Immature natural killer cell (primary cell): ENCODE results near the gene IRAK1. TPM values are rescaled to one million over a fixed set of nuclear protein-coding genes. Genes with fewer than 3 reads are reported as not detected.

ENCODE experiments used
- DNase-seq, 3 donors: peaks; one replicate each; pipeline ENCODE4 v3.0.0; 2022; ENCODE audit warnings: mixed read lengths in 1 of 3
- H3K27ac Mint-ChIP-seq, 6 donors: one replicate each; pipeline ENCODE4 v1.8.0; 2020; ENCODE audit warnings: mixed read lengths in 6 of 6, mild to moderate bottlenecking in 5 of 6, inconsistent platforms in 4 of 6, moderate library complexity in 3 of 6
- H3K27me3 Mint-ChIP-seq, 3 donors: one replicate each; pipeline ENCODE4 v1.8.0; 2020 to 2021; ENCODE audit warnings: low read depth in 3 of 3, mild to moderate bottlenecking in 3 of 3, mixed read lengths in 3 of 3, moderate library complexity in 3 of 3, inconsistent platforms in 1 of 3
- H3K36me3 Mint-ChIP-seq, 3 donors: one replicate each; pipeline ENCODE4 v1.8.0; 2020; ENCODE audit warnings: mixed read lengths in 3 of 3, inconsistent platforms in 2 of 3, mild to moderate bottlenecking in 2 of 3
- H3K4me1 Mint-ChIP-seq, 2 donors: one replicate each; pipeline ENCODE4 v1.8.0; 2020; ENCODE audit warnings: inconsistent platforms in 2 of 2, mild to moderate bottlenecking in 2 of 2, mixed read lengths in 2 of 2, moderate library complexity in 1 of 2
- H3K4me3 Mint-ChIP-seq, 5 donors: one replicate each; pipeline ENCODE4 v1.8.0; 2020; ENCODE audit warnings: mild to moderate bottlenecking in 5 of 5, mixed read lengths in 5 of 5, inconsistent platforms in 3 of 5, moderate library complexity in 3 of 5
- H3K9me3 Mint-ChIP-seq, 6 donors: one replicate each; pipeline ENCODE4 v1.8.0; 2020; ENCODE audit warnings: mild to moderate bottlenecking in 6 of 6, mixed read lengths in 6 of 6, inconsistent platforms in 4 of 6, moderate library complexity in 3 of 6
- polyA plus RNA-seq, 3 donors: library from polyadenylated mRNA; unstranded; fragments of 300-500 nt; fragmentation: Illumina TruSeq; gene quantifications; one replicate each; pipeline ENCODE4 v1.2.3, GENCODE V29; 2021

Gene IRAK1
- polyA plus RNA-seq, 3 donors from 2014 or later: 39.0 to 81.9 (median 46.6) TPM

DNA sequence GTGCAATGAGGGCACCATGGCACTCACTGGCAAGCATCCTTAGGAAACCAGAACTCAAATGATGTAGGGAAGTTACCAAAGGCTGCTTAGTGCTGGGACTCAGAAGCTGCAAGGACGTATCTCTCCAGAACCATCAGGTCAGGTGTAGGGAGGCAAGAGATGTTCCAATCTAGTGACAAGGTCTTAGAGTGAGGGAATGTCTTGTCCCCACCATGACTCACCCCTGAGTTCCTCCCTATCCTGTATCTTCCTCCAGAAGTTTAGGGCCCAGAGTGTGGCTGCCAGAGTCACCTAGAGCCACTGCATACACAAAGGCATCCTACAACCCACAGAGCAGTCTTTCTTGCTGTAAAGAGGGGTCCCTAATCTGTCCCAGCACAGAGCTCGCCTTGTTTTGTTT lies 14.1 kb upstream of the IRAK1 start:
- H3K9me3 Mint-ChIP-seq: no peaks in the 10 kb centered on the region

GRCh38 chrX:154032653-154033052 lies 13.0 kb upstream of the IRAK1 start:
- peaks cover 11 to 18% of the 10 kb centered on the region in 2 donors for H3K4me1 Mint-ChIP-seq
- no peaks in the 10 kb centered on the region for H3K9me3 Mint-ChIP-seq
- no peak overlapping the region for H3K4me3 Mint-ChIP-seq
- H3K36me3 Mint-ChIP-seq: peaks cover 0 to 4% (median 4%) of the 10 kb centered on the region in 3 donors
- no peak for DNase-seq
- peaks cover 6 to 16% (median 8%) of the 10 kb centered on the region in 3 donors for H3K27me3 Mint-ChIP-seq
- H3K27ac Mint-ChIP-seq: peak overlapping the region in 3 of 6 donors; percentile 64 to 66 (median 65)

More for the DNA sequence above, 14.1 kb upstream of the IRAK1 start:
- Mint-ChIP-seq H3K4me1 (peaks cover 14 to 23% of the 10 kb centered on the region in 2 donors), H3K4me3 (no peak overlapping the region), H3K27ac (peak overlapping the region in 3 of 6 donors; percentile 21 to 73 (median 25)), H3K27me3 (peaks cover 5 to 12% (median 6%) of the 10 kb centered on the region in 3 donors), H3K36me3 (peaks cover 0 to 6% (median 4%) of the 10 kb centered on the region in 3 donors)
- no peak for DNase-seq

DNA sequence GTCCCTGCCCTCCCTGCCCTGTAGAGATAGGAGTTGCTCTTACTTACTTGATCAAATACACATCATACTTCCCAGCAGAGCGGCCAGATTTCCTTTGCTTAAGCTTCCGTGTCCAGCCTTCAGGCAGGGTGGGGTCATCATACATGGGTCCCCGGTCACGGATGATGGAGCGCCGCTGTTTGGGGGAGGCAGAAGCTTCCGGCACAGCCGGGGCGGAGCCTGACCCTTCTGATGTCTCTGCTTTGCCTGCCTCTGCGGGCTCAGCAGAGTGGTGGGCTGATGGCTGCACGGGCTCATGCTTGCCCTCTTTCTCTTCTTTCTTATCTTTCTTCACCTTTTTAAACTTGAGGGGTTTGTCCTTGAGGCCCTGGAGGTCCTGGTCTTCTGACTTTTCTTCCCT lies 12.5 kb upstream of the IRAK1 start:
- Mint-ChIP-seq H3K4me1 (peaks cover 11 to 18% of the 10 kb centered on the region in 2 donors), H3K27ac (peak overlapping the region in 2 of 6 donors; percentile 64 to 66), H3K27me3 (peaks cover 6 to 20% (median 8%) of the 10 kb centered on the region in 3 donors), H3K9me3 (no peaks in the 10 kb centered on the region), H3K4me3 (no peak overlapping the region), H3K36me3 (peaks cover 0 to 4% (median 4%) of the 10 kb centered on the region in 3 donors)
- DNase-seq: no peak

DNA sequence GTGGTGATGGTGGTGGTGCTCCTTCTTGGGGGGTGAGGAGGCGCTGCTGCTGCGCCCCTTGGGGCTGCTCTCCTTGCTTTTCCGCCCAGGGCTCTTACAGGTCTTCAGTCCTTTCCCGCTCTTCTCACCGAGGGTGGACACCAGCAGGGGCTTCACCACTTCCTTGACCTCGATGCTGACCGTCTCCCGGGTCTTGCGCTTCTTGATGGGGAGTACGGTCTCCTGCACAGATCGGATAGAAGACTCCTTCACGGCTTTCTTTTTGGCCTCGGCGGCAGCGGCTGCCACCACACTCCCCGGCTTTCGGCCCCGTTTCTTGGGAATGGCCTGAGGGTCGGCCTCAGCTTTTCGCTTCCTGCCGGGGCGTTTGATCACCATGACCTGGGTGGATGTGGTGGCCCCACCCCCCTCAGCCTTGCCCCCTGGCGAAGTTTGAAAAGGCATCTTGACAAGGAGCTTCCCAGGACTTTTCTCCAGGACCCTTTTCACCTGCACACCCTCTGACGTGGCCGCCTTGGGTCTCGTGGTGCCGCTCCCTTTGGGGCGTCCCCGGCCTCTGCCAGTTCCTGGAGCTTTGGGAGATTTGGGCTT lies 11.1 kb upstream of the IRAK1 start:
- H3K27me3 Mint-ChIP-seq: peaks cover 4 to 13% (median 5%) of the 10 kb centered on the region in 3 donors
- no peak overlapping the region for H3K4me3 Mint-ChIP-seq
- peaks cover 2 to 8% of the 10 kb centered on the region in 2 donors for H3K4me1 Mint-ChIP-seq
- no peaks in the 10 kb centered on the region for H3K9me3 Mint-ChIP-seq
- DNase-seq: no peak
- no peak overlapping the region for H3K27ac Mint-ChIP-seq
- peaks cover 0 to 4% (median 4%) of the 10 kb centered on the region in 3 donors for H3K36me3 Mint-ChIP-seq

- Mint-ChIP-seq H3K27ac (no peak overlapping the region), H3K9me3 (no peaks in the 10 kb centered on the region), H3K36me3 (peaks cover 0 to 4% (median 4%) of the 10 kb centered on the region in 3 donors), H3K27me3 (peaks cover 5 to 13% (median 6%) of the 10 kb centered on the region in 3 donors), H3K4me1 (peaks cover 2 to 7% of the 10 kb centered on the region in 2 donors), H3K4me3 (no peak overlapping the region)
- no peak for DNase-seq
These were observed 10.6 kb upstream of the IRAK1 start for GRCh38 chrX:154030266-154030665.

DNA sequence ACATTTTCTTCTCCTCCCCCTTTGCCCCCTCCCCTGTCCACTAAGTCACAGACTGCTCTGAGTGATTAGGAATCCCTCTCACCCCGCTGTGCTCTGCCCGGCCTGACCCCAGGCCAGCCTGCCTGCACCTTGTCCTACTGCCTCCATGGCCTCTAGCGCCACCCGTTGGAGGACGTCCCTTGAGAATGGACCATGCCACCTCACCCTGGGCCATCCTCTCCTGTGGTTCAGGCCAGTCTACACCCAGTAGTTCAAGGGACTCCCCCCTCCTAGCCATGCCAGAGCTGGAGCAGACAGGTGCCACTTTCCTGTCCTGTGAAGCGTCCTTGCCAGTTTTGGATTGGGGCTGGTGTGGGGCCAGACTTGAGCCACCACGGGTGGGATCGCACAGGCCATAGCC lies 9.7 kb upstream of the IRAK1 start:
- H3K27ac Mint-ChIP-seq: no peak overlapping the region
- no peak overlapping the region for H3K4me3 Mint-ChIP-seq
- DNase-seq: no peak
- H3K4me1 Mint-ChIP-seq: no peaks in the 10 kb centered on the region
- H3K36me3 Mint-ChIP-seq: peaks cover 0 to 4% (median 4%) of the 10 kb centered on the region in 3 donors
- no peaks in the 10 kb centered on the region for H3K9me3 Mint-ChIP-seq
- H3K27me3 Mint-ChIP-seq: peaks cover 5 to 16% (median 6%) of the 10 kb centered on the region in 3 donors

DNA sequence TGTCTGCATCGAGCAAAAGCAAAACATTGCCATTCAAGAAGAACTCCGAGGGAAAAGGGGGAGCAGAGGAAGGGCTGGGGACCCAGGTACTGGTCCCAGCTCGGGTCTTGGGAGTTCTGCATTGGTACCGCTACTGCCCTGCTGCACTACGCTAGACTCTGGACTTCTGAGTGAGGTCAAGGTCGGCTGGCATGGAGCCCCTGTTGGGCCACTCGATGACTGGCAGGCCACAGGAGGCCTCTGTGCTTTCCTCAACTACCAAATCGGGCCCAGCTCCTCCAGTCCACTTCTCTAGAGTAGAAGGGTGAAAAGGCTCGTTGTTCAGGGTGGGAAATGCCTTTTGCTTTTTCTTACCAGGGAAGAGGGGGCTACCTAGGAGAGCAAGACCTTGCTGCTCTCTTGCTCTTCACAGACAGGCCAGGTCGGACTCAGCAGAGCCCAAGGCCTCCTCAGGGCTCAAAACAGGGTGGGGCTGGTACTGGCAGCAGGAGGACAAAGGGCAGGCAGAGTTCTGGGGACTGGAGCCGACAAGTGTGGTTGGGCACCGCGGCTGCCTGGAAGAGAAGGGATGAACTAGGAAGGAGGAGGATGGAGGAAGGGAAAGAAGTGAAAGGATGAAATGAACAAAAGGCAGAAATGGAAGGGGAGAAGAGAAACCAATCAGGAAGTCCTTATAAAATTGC lies 8.9 kb upstream of the IRAK1 start:
- peaks cover 4 to 19% (median 5%) of the 10 kb centered on the region in 3 donors for H3K27me3 Mint-ChIP-seq
- peaks cover 0 to 4% (median 4%) of the 10 kb centered on the region in 3 donors for H3K36me3 Mint-ChIP-seq
- no peaks in the 10 kb centered on the region for H3K9me3 Mint-ChIP-seq
- DNase-seq: no peak
- H3K4me1 Mint-ChIP-seq: no peaks in the 10 kb centered on the region
- H3K4me3 Mint-ChIP-seq: no peak overlapping the region
- H3K27ac Mint-ChIP-seq: peak overlapping the region in 4 of 6 donors; percentile 23 to 54 (median 40)

DNA sequence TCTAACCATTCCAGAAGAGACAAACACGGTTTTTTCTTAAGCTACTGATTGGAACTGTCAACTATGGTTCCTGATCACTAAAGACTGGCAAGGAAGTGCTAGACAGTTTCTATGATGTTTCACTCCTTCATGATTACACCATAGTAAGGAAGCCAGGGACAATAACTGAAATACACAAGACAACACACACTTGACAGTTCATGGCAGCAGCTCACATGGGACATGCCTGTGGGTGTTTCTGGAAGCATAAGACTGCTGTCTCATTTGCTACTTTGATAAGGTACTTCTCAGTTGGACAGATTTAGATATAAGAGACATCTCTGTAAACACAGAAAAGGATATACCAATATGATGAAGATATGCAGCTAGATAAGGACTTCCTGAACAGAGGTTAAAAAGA lies 8.3 kb upstream of the IRAK1 start:
- H3K4me3 Mint-ChIP-seq: no peak overlapping the region
- H3K27ac Mint-ChIP-seq: peak overlapping the region in 1 of 6 donors; percentile 57
- H3K36me3 Mint-ChIP-seq: peaks cover 0 to 4% (median 4%) of the 10 kb centered on the region in 3 donors
- no peaks in the 10 kb centered on the region for H3K9me3 Mint-ChIP-seq
- DNase-seq: no peak
- H3K27me3 Mint-ChIP-seq: peaks cover 5 to 19% (median 5%) of the 10 kb centered on the region in 3 donors
- no peaks in the 10 kb centered on the region for H3K4me1 Mint-ChIP-seq

- Mint-ChIP-seq H3K36me3 (peaks cover 0 to 3% (median 0%) of the 10 kb centered on the region in 3 donors), H3K27ac (peak overlapping the region in 1 of 6 donors; percentile 23), H3K9me3 (no peaks in the 10 kb centered on the region), H3K4me3 (no peak overlapping the region), H3K4me1 (no peaks in the 10 kb centered on the region), H3K27me3 (peaks cover 3 to 17% (median 5%) of the 10 kb centered on the region in 3 donors)
- DNase-seq: no peak
These were observed 7.3 kb upstream of the IRAK1 start for GRCh38 chrX:154027022-154027402.

DNA sequence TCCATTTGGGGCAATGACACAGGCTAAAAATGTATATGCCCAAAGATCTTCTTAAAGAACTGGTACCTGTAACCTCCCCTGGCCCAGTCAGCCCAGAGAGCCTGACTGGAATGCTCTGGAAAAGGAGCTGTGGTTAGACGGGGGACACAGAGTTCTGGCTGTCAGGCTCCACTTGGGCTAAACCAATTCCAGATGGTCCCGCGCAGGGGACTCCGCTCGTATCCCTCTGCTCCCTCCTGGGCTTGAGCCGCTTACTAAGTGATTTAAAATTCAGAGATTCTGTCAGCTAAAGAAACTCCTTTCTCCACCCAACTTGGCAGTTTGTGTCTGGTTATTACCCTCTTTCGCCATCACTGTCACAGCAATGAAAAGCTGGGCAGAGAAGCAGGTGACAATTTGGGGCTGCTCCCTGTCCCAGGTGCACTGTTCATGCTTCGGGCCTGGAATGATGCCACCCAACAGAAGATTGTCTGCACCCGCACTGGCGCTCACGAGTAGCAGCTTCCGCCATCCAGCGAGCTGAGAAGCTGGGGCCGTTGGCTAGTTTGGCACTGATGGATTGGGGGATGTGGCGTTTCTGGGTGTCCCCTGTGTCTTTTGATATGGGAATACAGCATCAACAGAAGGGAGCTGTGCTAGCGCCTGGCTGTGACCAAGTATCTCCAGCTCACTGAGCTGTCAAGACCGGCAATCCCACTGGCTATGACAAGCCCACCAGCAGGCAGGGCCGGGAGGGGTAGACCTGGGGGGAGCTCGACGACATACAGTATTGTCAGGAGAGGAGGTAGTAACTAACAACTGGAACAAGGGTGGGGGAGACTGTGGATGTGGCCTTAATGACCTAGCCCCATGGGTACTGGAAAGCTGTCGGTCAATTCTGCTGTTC lies 6.7 kb upstream of the IRAK1 start:
- Mint-ChIP-seq H3K27ac (peak overlapping the region in 1 of 6 donors; percentile 35), H3K36me3 (no peaks in the 10 kb centered on the region), H3K4me1 (no peaks in the 10 kb centered on the region), H3K9me3 (no peaks in the 10 kb centered on the region), H3K4me3 (no peak overlapping the region), H3K27me3 (peaks cover 3 to 17% (median 5%) of the 10 kb centered on the region in 3 donors)
- DNase-seq: no peak

DNA sequence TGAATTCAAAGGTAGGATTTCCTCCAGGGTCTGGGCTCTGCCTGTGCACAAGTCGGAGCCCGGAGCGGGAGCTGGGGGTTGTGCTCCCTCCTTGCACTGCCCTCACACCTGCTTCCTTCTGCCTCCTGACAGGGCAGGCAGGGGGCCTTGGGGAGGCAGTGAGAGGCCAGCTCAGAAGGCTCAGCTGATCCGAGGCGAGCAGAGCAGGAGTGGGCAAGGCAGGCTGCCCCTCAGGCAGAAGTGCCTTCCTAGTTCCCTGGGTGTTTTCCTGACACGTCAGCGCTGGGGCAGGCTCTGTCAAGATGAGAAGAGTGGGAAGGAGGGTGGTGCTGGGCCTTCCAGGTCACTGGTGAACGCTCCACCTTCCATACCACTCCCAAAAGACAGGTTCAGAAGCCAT lies 5.5 kb upstream of the IRAK1 start:
- H3K4me1 Mint-ChIP-seq: peaks cover 5 to 6% of the 10 kb centered on the region in 2 donors
- peaks cover 3 to 19% (median 5%) of the 10 kb centered on the region in 3 donors for H3K27me3 Mint-ChIP-seq
- H3K27ac Mint-ChIP-seq: peak overlapping the region in 2 of 6 donors; percentile 8 to 16
- no peaks in the 10 kb centered on the region for H3K36me3 Mint-ChIP-seq
- no peaks in the 10 kb centered on the region for H3K9me3 Mint-ChIP-seq
- no peak for DNase-seq
- no peak overlapping the region for H3K4me3 Mint-ChIP-seq

DNA sequence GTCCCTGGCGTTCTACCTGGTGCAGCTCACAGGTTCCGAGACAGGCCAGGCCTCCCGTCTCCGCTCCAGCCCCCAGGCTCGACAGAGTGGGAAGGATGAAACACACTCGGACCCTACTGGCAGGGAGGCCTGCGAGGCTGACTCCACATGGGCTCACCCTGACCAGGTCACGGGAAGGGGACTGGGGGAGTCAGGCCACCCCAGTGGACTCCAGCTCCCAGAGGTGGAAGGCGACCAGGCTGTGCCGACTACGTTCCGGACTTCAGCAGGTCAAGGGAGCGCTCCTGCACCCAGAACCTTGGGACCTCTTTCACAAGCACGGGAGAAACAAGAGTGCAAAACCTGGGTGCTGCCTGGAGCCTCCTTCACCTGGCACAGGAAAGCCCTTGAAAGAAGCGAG lies 4.6 kb upstream of the IRAK1 start:
- Mint-ChIP-seq H3K36me3 (no peaks in the 10 kb centered on the region), H3K27ac (no peak overlapping the region), H3K4me3 (no peak overlapping the region), H3K27me3 (peaks cover 3 to 19% (median 5%) of the 10 kb centered on the region in 3 donors), H3K4me1 (peaks cover 5 to 6% of the 10 kb centered on the region in 2 donors), H3K9me3 (no peaks in the 10 kb centered on the region)
- no peak for DNase-seq

DNA sequence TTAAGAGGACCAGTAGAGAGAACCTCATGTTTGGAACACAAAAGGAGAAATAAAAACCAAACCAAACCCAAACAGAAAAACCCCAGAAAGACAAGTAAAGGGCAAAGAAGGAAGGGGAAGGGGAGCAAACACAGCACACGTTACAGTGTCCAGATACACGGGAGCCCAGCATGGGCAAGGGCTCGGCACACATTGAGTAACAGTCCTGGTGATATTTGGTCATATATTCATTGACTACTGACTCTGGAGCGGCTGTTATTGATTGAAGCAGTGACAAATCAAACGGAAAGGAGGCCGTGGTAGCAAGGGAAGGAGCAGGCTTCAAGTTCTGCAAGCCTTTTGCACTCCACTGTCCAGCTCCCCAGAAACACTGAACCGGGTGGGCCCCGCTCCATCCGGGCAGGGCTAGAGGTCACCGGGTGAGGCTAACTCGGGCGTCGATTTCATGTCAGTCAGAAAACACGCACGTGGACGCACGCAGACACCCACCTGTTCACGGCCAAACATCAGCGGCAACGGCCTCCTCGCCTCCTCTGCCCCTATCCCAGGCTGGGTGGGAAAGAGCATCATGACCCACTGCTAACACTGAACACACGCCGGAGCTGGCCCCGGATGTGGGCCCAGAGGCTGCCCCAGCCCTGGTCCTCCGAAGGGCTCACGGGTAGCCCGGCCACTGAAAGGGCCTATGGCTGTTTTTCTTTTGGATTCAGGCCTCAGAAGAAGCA lies 3.7 kb upstream of the IRAK1 start:
- peaks cover 0 to 19% (median 6%) of the 10 kb centered on the region in 3 donors for H3K27me3 Mint-ChIP-seq
- H3K36me3 Mint-ChIP-seq: no peaks in the 10 kb centered on the region
- H3K27ac Mint-ChIP-seq: peak overlapping the region in 2 of 6 donors; percentile 7 to 43
- DNase-seq: no peak
- H3K4me1 Mint-ChIP-seq: peaks cover 5 to 10% of the 10 kb centered on the region in 2 donors
- H3K9me3 Mint-ChIP-seq: no peaks in the 10 kb centered on the region
- H3K4me3 Mint-ChIP-seq: no peak overlapping the region
